Nephron (organoid): Measurements from ENCODE around the gene ADM.

Source experiments
- H3K27ac Mint-ChIP-seq, 3 experiments: 2 replicates each; pipeline ENCODE4 v1.8.0; 2020; ENCODE audit warnings: mixed read lengths in 3 of 3, mild to moderate bottlenecking in 2 of 3, moderate library complexity in 1 of 3
- H3K27me3 Mint-ChIP-seq: 2 replicates; pipeline ENCODE4 v1.8.0; 2021; ENCODE audit warnings: low read depth, mild to moderate bottlenecking, moderate library complexity, mixed read lengths
- H3K36me3 Mint-ChIP-seq: 2 replicates; pipeline ENCODE4 v1.8.0; 2020; ENCODE audit warnings: low read depth, mixed read lengths
- H3K4me1 Mint-ChIP-seq: 2 replicates; pipeline ENCODE4 v1.8.0; 2020; ENCODE audit warnings: mixed read lengths
- H3K4me3 Mint-ChIP-seq, 3 experiments: 2 replicates each; pipeline ENCODE4 v1.8.0; 2020; ENCODE audit warnings: mild to moderate bottlenecking in 3 of 3, mixed read lengths in 3 of 3, moderate library complexity in 2 of 3
- H3K9me3 Mint-ChIP-seq: 2 replicates; pipeline ENCODE4 v1.8.0; 2020; ENCODE audit warnings: mixed read lengths
- TF ChIP-seq, protein P1 (sequence below), 3 experiments: fragments of 200-600 bp; sonication (generic); IDR thresholded peaks; one replicate each; pipeline ENCODE4 v1.5.0; 2021; ENCODE audit warnings: antibody characterized with exemption in 3 of 3; ENCODE audit not compliant: unreplicated experiment in 3 of 3

ADM gene

GRCh38 chr11:10265936-10266335 lies 38.9 kb upstream of the ADM start:
- Mint-ChIP-seq H3K36me3 (no peaks in the 10 kb centered on the region), H3K27ac (no peak overlapping the region), H3K4me1 (no peaks in the 10 kb centered on the region), H3K4me3 (no peak overlapping the region), H3K27me3 (no peaks in the 10 kb centered on the region), H3K9me3 (no peaks in the 10 kb centered on the region)
- TF ChIP-seq, protein P1, sequence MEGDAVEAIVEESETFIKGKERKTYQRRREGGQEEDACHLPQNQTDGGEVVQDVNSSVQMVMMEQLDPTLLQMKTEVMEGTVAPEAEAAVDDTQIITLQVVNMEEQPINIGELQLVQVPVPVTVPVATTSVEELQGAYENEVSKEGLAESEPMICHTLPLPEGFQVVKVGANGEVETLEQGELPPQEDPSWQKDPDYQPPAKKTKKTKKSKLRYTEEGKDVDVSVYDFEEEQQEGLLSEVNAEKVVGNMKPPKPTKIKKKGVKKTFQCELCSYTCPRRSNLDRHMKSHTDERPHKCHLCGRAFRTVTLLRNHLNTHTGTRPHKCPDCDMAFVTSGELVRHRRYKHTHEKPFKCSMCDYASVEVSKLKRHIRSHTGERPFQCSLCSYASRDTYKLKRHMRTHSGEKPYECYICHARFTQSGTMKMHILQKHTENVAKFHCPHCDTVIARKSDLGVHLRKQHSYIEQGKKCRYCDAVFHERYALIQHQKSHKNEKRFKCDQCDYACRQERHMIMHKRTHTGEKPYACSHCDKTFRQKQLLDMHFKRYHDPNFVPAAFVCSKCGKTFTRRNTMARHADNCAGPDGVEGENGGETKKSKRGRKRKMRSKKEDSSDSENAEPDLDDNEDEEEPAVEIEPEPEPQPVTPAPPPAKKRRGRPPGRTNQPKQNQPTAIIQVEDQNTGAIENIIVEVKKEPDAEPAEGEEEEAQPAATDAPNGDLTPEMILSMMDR (IDR thresholded peaks at IDR 0.05; ENCODE audit: unreplicated experiment in 3 of 3) = no peak

- Mint-ChIP-seq H3K4me1 (no peaks in the 10 kb centered on the region), H3K27ac (no peak overlapping the region), H3K27me3 (no peaks in the 10 kb centered on the region), H3K36me3 (no peaks in the 10 kb centered on the region), H3K4me3 (no peak overlapping the region), H3K9me3 (no peaks in the 10 kb centered on the region)
- TF ChIP-seq, protein P1 (IDR thresholded peaks at IDR 0.05; ENCODE audit: unreplicated experiment in 3 of 3) = no peak
These were observed 37.1 kb upstream of the ADM start for GRCh38 chr11:10267821-10268220.

DNA sequence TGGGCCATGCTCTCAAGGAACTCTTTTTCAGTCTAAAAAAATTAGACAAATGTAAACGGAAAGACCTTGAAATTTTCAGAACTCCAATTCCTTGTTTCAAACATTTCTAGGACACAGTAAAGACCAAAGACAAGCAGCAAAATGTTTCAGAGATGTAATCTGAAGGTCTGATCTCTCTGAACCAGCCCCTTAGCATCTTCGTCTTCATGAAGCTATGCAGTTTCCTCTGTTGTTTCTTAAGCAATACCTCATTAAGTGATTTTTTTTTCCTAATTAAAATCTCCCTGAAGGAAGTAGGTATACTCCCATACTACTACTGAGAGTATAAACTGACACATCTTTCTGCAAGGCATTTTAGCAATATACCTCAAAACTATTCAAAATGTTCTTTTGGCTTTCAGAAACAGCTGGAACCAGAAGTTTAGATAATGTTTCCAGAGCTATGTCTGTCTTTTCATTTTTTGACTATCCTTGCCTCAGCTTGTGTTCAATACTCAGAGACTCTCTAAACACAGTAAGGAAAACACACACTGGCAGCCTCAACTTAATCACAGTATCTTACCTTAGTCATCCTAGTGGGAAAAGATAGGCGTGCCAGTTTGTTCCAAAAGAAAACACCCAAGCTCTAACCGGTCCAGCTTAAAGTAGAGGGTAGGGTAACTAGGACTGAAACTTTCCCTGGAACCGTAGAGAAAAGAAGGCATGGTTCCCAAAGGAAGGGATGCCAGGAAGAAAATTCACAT lies 36.0 kb upstream of the ADM start:
- H3K36me3 Mint-ChIP-seq = no peaks in the 10 kb centered on the region
- TF ChIP-seq, protein P1 (IDR thresholded peaks at IDR 0.05; ENCODE audit: unreplicated experiment in 3 of 3) = no peak
- H3K4me3 Mint-ChIP-seq = no peak overlapping the region
- H3K9me3 Mint-ChIP-seq = no peaks in the 10 kb centered on the region
- H3K27me3 Mint-ChIP-seq = no peaks in the 10 kb centered on the region
- H3K4me1 Mint-ChIP-seq = peaks cover 5% of the 10 kb centered on the region
- no peak overlapping the region for H3K27ac Mint-ChIP-seq

DNA sequence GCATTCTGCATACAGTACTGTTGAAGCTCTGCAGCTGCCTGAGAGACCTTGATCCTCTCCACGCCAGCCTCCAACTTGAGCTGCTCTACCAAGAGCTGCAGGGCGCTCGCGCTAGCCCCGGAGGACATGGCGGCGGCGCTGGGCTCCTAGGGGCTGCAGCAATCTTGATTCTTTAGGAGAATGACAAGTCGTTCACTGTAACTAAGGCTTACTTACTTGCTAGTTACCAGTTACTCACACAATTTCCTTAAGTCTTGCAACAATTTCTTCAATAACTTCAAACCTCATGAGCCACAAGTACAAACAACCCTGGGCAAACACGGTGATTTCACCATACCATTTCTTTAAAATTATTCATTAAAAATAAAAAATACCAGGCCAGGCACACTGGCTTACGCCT lies 32.7 kb upstream of the ADM start:
- H3K27me3 Mint-ChIP-seq = no peaks in the 10 kb centered on the region
- no peaks in the 10 kb centered on the region for H3K36me3 Mint-ChIP-seq
- TF ChIP-seq, protein P1 (IDR thresholded peaks at IDR 0.05; ENCODE audit: unreplicated experiment in 3 of 3) = no peak
- H3K27ac Mint-ChIP-seq = no peak overlapping the region
- H3K9me3 Mint-ChIP-seq = no peaks in the 10 kb centered on the region
- no peak overlapping the region for H3K4me3 Mint-ChIP-seq
- H3K4me1 Mint-ChIP-seq = peaks cover 11% of the 10 kb centered on the region

DNA sequence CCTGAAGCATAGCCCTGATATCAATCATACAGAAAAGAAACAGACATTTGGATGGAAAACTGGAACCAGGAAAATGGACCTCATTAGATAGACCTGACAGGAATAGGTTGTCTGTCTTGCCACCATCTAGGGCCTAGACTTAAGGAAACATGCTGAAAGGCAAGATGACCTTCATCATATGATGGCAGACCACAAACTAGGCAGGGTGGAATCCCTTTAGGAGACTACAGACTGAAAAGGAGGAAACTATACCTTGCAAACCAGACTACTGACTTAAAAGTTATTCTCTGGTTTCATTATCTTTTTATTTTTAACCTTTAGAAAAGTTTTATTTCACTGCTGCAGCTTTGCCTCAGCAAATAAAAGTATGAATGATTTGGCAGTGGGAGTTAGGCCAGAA lies 31.1 kb upstream of the ADM start:
- Mint-ChIP-seq H3K9me3 (no peaks in the 10 kb centered on the region), H3K27me3 (no peaks in the 10 kb centered on the region), H3K4me1 (peaks cover 11% of the 10 kb centered on the region), H3K36me3 (no peaks in the 10 kb centered on the region), H3K4me3 (no peak overlapping the region), H3K27ac (no peak overlapping the region)
- TF ChIP-seq, protein P1 (IDR thresholded peaks at IDR 0.05; ENCODE audit: unreplicated experiment in 3 of 3) = no peak

- no peaks in the 10 kb centered on the region for H3K9me3 Mint-ChIP-seq
- H3K4me3 Mint-ChIP-seq = no peak overlapping the region
- H3K27me3 Mint-ChIP-seq = no peaks in the 10 kb centered on the region
- H3K36me3 Mint-ChIP-seq = no peaks in the 10 kb centered on the region
- H3K4me1 Mint-ChIP-seq = peaks cover 11% of the 10 kb centered on the region
- H3K27ac Mint-ChIP-seq = no peak overlapping the region
- TF ChIP-seq, protein P1 (IDR thresholded peaks at IDR 0.05; ENCODE audit: unreplicated experiment in 3 of 3) = no peak
These were observed 30.1 kb upstream of the ADM start for GRCh38 chr11:10274726-10275125.
